ENCODE measurements around the gene ILDR2.

The ILDR2 gene

DNA sequence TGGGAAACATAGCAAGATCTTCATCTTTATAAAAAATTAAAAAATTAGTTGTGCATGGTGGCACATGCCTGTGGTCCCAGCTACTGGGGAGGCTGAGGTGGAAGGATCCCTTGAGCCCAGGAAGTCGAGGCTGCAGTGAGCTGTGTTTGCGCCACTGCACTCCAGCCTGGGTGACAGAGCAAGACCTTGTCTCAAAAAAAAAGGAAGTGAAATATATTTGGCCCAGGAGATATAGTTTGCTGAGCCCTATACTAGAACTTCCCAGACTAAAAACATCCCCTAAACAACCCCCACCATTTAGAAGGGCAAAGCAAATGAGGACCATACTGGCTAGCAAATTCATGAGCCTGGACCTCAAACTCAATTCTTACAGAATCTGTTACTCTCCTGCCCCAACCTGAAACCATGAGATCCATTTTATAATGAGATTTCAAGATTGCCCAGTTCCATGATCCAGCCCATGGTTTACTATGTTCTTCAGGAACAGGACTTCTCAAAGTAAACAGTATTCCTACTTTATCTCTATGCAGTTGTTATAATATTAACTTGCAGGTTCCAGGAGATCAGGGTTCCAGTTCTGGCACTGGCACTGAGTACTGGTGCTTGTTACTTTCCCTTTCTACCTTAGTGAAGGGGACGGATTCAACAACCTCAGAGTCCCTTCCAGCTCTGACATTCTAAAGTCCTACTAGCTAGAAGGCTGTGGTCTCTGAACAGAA, 50.4 kb downstream of the ILDR2 start:
- Histone ChIP-seq H3K4me3 (ENCODE audit: low read length) (no peak overlapping the region), H3K4me2 (ENCODE audit: low read depth, low read length) (no peak overlapping the region), H3K9ac (ENCODE audit: low read length) (no peak overlapping the region), H3K4me1 (ENCODE audit: low read length) (no peaks in the 10 kb centered on the region), H4K20me1 (ENCODE audit: insufficient read depth, low read length) (no peaks in the 10 kb centered on the region), H3K36me3 (replicated peaks; ENCODE audit: insufficient read depth, low read length) (no peaks in the 10 kb centered on the region), H3K9me2 (replicated peaks; ENCODE audit: insufficient read depth, low read length) (no peaks in the 10 kb centered on the region), H3K9me3 (replicated peaks; ENCODE audit: insufficient read depth, low read length) (no peaks in the 10 kb centered on the region), H3F3A (ENCODE audit: insufficient read depth, low read length) (no peaks in the 10 kb centered on the region), H3K79me2 (ENCODE audit: low read length) (no peaks in the 10 kb centered on the region), H2AFZ (ENCODE audit: low read length) (no peak overlapping the region), H3K27ac (ENCODE audit: low read length) (no peak overlapping the region), H3K27me3 (replicated peaks; ENCODE audit: insufficient read depth, low read length) (no peaks in the 10 kb centered on the region)
- DNase-seq, result no peak
- no peak for TF ChIP-seq EZH2 (optimal IDR thresholded peaks at IDR 0.05; ENCODE audit: low read depth, low read length)
- no peak for TF ChIP-seq EZH2phosphoT487 (IDR thresholded peaks at IDR 0.05; ENCODE audit: low read length)
- TF ChIP-seq, protein P1, sequence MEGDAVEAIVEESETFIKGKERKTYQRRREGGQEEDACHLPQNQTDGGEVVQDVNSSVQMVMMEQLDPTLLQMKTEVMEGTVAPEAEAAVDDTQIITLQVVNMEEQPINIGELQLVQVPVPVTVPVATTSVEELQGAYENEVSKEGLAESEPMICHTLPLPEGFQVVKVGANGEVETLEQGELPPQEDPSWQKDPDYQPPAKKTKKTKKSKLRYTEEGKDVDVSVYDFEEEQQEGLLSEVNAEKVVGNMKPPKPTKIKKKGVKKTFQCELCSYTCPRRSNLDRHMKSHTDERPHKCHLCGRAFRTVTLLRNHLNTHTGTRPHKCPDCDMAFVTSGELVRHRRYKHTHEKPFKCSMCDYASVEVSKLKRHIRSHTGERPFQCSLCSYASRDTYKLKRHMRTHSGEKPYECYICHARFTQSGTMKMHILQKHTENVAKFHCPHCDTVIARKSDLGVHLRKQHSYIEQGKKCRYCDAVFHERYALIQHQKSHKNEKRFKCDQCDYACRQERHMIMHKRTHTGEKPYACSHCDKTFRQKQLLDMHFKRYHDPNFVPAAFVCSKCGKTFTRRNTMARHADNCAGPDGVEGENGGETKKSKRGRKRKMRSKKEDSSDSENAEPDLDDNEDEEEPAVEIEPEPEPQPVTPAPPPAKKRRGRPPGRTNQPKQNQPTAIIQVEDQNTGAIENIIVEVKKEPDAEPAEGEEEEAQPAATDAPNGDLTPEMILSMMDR (IDR thresholded peaks at IDR 0.05; ENCODE audit: low read length), result no peak

DNA sequence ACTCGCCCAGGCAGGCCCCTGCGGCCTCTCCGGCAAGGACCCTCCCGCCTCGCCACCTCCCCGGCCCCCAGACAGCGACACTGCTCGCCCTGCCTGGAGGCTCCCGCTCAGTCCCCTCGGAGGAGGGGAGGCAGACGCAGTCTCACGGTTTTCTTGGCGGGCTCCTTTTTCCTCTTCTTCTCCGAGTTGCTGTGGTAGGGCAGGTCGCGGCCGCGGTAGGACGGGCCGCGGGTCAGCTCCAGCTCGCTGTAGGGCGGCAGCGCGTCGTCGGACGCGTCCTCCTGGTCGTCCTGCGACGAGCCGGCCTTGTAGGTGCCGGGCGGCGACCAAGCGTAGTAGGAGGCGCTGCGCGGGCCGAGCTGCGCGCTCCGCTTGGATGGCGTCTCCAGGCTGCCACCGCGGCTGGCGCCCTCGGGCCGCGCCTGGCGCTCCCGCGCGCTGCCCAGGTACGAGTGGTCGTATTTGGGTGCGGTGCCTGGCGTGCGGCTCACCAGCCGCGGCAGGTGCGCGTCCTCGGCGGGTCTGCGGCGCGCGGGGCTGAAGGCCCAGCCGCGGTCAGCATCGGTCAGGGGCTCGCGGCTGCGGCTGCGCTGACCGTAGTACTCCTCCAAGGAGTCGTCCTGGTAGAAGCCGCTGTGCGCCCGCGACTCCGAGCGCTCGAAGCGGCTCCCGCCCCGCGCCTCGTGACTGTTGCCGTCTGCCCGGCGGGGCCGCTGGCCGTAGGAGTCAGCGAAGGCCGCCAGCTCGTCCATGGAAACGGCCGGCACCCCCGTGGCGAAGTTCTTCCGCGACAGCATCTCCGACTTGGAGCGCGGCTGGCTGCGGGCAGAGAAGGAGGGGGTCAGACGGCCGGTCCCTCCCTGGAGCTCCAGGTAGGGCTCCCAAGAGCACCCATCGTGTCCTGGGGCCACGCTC, 54.5 kb downstream of the ILDR2 start:
- TF ChIP-seq, protein P1 (IDR thresholded peaks at IDR 0.05; ENCODE audit: low read length), result no peak
- no peak for TF ChIP-seq EZH2phosphoT487 (IDR thresholded peaks at IDR 0.05; ENCODE audit: low read length)
- Histone ChIP-seq H3K9me2 (replicated peaks; ENCODE audit: insufficient read depth, low read length) (no peaks in the 10 kb centered on the region), H3K4me3 (ENCODE audit: low read length) (no peak overlapping the region), H3K79me2 (ENCODE audit: low read length) (no peaks in the 10 kb centered on the region), H3K36me3 (replicated peaks; ENCODE audit: insufficient read depth, low read length) (no peaks in the 10 kb centered on the region), H2AFZ (ENCODE audit: low read length) (no peak overlapping the region), H4K20me1 (ENCODE audit: insufficient read depth, low read length) (no peaks in the 10 kb centered on the region), H3K4me1 (ENCODE audit: low read length) (no peaks in the 10 kb centered on the region), H3K9me3 (replicated peaks; ENCODE audit: insufficient read depth, low read length) (no peaks in the 10 kb centered on the region), H3K27ac (ENCODE audit: low read length) (no peak overlapping the region), H3K27me3 (replicated peaks; ENCODE audit: insufficient read depth, low read length) (no peaks in the 10 kb centered on the region), H3K9ac (ENCODE audit: low read length) (no peak overlapping the region), H3K4me2 (ENCODE audit: low read depth, low read length) (no peak overlapping the region), H3F3A (ENCODE audit: insufficient read depth, low read length) (no peaks in the 10 kb centered on the region)
- DNase-seq, result no peak

DNA sequence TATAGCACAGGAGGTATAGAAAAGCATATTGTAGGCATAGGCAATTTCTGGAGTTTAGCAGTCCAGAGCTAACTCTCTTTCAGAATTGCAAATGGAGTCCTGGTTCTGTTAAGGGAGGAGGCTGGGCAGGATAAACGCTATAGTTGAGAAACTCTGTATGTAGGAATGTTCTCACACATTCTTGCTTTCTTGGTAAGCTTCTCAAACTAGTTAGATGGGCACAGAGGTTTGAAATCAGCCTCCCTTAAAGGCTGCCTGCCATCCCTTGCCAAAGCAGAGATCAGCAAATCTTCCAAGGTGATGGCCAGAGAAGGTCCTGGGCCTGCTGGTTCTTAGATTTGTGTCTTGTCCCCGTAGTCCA, 56.4 kb downstream of the ILDR2 start:
- Histone ChIP-seq H3K9ac (ENCODE audit: low read length) (no peak overlapping the region), H3K27ac (ENCODE audit: low read length) (no peak overlapping the region), H4K20me1 (ENCODE audit: insufficient read depth, low read length) (no peaks in the 10 kb centered on the region), H3K27me3 (replicated peaks; ENCODE audit: insufficient read depth, low read length) (no peaks in the 10 kb centered on the region), H3K9me2 (replicated peaks; ENCODE audit: insufficient read depth, low read length) (no peaks in the 10 kb centered on the region), H3K79me2 (ENCODE audit: low read length) (no peaks in the 10 kb centered on the region), H2AFZ (ENCODE audit: low read length) (no peak overlapping the region), H3K36me3 (replicated peaks; ENCODE audit: insufficient read depth, low read length) (no peaks in the 10 kb centered on the region), H3K4me2 (ENCODE audit: low read depth, low read length) (no peak overlapping the region), H3F3A (ENCODE audit: insufficient read depth, low read length) (no peaks in the 10 kb centered on the region), H3K4me3 (ENCODE audit: low read length) (no peak overlapping the region), H3K9me3 (replicated peaks; ENCODE audit: insufficient read depth, low read length) (no peaks in the 10 kb centered on the region), H3K4me1 (ENCODE audit: low read length) (no peaks in the 10 kb centered on the region)
- DNase-seq, result no peak
- TF ChIP-seq EZH2 (optimal IDR thresholded peaks at IDR 0.05; ENCODE audit: low read depth, low read length) (no peak), EZH2phosphoT487 (IDR thresholded peaks at IDR 0.05; ENCODE audit: low read length) (no peak)
- TF ChIP-seq, protein P1 (IDR thresholded peaks at IDR 0.05; ENCODE audit: low read length), result no peak
